GM12873 (cell line): Measurements from ENCODE around the gene GAGE12H.
"Not testable (repeated sequence)": the region's sequence is repeated elsewhere in the genome, so short reads cannot be mapped to it uniquely, and the experiment has no call there.

Experiments used
- TF ChIP-seq, protein P1 (sequence below): IDR thresholded peaks from 2 replicates; pipeline ENCODE4 v1.5.1; 2012; ENCODE audit warnings: low read depth, mild to moderate bottlenecking, moderate library complexity, low read length, control low read depth; ENCODE audit not compliant: insufficient read depth; ENCODE audit errors: missing control alignments

GAGE12H gene, protein sequence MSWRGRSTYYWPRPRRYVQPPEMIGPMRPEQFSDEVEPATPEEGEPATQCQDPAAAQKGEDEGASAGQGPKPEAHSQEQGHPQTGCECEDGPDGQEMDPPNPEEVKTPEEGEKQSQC

DNA sequence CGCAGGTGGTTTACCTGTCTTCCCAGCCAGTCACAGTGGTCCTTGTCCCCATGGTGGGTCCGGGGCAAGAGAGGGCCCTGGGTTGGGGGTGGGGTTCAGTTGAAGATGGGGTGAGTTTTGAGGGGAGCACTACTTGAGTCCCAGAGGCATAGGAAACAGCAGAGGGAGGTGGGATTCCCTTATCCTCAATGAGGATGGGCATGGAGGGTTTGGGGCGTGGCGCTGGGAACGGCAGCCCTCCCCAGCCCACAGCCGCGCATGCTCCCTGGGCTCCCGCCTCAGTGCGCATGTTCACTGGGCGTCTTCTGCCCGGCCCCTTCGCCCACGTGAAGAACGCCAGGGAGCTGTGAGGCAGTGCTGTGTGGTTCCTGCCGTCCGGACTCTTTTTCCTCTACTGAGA lies at the start of gene GAGE12H:
GAGE12H (plus strand) TSS at position 301 of the 400 bp plus-strand sequence. CDS start 1,155 bp downstream, outside the sequence.
- TF ChIP-seq, protein P1, sequence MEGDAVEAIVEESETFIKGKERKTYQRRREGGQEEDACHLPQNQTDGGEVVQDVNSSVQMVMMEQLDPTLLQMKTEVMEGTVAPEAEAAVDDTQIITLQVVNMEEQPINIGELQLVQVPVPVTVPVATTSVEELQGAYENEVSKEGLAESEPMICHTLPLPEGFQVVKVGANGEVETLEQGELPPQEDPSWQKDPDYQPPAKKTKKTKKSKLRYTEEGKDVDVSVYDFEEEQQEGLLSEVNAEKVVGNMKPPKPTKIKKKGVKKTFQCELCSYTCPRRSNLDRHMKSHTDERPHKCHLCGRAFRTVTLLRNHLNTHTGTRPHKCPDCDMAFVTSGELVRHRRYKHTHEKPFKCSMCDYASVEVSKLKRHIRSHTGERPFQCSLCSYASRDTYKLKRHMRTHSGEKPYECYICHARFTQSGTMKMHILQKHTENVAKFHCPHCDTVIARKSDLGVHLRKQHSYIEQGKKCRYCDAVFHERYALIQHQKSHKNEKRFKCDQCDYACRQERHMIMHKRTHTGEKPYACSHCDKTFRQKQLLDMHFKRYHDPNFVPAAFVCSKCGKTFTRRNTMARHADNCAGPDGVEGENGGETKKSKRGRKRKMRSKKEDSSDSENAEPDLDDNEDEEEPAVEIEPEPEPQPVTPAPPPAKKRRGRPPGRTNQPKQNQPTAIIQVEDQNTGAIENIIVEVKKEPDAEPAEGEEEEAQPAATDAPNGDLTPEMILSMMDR, result not testable (repeated sequence)

DNA sequence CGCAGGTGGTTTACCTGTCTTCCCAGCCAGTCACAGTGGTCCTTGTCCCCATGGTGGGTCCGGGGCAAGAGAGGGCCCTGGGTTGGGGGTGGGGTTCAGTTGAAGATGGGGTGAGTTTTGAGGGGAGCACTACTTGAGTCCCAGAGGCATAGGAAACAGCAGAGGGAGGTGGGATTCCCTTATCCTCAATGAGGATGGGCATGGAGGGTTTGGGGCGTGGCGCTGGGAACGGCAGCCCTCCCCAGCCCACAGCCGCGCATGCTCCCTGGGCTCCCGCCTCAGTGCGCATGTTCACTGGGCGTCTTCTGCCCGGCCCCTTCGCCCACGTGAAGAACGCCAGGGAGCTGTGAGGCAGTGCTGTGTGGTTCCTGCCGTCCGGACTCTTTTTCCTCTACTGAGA lies 47.9 kb upstream of the GAGE12H start, which contains the start of gene GAGE12C:
GAGE12C (plus strand) TSS at position 301 of the 400 bp plus-strand sequence. CDS start 1,155 bp downstream, outside the sequence.
- TF ChIP-seq, protein P1, result not testable (repeated sequence)

DNA sequence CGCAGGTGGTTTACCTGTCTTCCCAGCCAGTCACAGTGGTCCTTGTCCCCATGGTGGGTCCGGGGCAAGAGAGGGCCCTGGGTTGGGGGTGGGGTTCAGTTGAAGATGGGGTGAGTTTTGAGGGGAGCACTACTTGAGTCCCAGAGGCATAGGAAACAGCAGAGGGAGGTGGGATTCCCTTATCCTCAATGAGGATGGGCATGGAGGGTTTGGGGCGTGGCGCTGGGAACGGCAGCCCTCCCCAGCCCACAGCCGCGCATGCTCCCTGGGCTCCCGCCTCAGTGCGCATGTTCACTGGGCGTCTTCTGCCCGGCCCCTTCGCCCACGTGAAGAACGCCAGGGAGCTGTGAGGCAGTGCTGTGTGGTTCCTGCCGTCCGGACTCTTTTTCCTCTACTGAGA lies 38.3 kb upstream of the GAGE12H start, which contains the start of gene GAGE12D:
GAGE12D (plus strand) TSS at position 301 of the 400 bp plus-strand sequence. CDS start 1,155 bp downstream, outside the sequence.
- TF ChIP-seq, protein P1, result not testable (repeated sequence)

DNA sequence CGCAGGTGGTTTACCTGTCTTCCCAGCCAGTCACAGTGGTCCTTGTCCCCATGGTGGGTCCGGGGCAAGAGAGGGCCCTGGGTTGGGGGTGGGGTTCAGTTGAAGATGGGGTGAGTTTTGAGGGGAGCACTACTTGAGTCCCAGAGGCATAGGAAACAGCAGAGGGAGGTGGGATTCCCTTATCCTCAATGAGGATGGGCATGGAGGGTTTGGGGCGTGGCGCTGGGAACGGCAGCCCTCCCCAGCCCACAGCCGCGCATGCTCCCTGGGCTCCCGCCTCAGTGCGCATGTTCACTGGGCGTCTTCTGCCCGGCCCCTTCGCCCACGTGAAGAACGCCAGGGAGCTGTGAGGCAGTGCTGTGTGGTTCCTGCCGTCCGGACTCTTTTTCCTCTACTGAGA lies 28.8 kb upstream of the GAGE12H start, which contains the start of gene GAGE12E:
GAGE12E (plus strand) TSS at position 301 of the 400 bp plus-strand sequence. CDS start 1,155 bp downstream, outside the sequence.
- TF ChIP-seq, protein P1, result not testable (repeated sequence)

DNA sequence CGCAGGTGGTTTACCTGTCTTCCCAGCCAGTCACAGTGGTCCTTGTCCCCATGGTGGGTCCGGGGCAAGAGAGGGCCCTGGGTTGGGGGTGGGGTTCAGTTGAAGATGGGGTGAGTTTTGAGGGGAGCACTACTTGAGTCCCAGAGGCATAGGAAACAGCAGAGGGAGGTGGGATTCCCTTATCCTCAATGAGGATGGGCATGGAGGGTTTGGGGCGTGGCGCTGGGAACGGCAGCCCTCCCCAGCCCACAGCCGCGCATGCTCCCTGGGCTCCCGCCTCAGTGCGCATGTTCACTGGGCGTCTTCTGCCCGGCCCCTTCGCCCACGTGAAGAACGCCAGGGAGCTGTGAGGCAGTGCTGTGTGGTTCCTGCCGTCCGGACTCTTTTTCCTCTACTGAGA lies 19.2 kb upstream of the GAGE12H start, which contains the start of gene GAGE12F:
GAGE12F (plus strand) TSS at position 301 of the 400 bp plus-strand sequence. CDS start 1,155 bp downstream, outside the sequence.
- TF ChIP-seq, protein P1, result not testable (repeated sequence)

DNA sequence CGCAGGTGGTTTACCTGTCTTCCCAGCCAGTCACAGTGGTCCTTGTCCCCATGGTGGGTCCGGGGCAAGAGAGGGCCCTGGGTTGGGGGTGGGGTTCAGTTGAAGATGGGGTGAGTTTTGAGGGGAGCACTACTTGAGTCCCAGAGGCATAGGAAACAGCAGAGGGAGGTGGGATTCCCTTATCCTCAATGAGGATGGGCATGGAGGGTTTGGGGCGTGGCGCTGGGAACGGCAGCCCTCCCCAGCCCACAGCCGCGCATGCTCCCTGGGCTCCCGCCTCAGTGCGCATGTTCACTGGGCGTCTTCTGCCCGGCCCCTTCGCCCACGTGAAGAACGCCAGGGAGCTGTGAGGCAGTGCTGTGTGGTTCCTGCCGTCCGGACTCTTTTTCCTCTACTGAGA lies 9.6 kb upstream of the GAGE12H start, which contains the start of gene GAGE12G:
GAGE12G (plus strand) TSS at position 301 of the 400 bp plus-strand sequence. CDS start 1,155 bp downstream, outside the sequence.
- TF ChIP-seq, protein P1, result not testable (repeated sequence)

DNA sequence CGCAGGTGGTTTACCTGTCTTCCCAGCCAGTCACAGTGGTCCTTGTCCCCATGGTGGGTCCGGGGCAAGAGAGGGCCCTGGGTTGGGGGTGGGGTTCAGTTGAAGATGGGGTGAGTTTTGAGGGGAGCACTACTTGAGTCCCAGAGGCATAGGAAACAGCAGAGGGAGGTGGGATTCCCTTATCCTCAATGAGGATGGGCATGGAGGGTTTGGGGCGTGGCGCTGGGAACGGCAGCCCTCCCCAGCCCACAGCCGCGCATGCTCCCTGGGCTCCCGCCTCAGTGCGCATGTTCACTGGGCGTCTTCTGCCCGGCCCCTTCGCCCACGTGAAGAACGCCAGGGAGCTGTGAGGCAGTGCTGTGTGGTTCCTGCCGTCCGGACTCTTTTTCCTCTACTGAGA lies 9.4 kb downstream of the GAGE12H start, which contains the start of gene GAGE2A:
GAGE2A (plus strand) TSS at position 301 of the 400 bp plus-strand sequence. CDS start 1,155 bp downstream, outside the sequence.
- TF ChIP-seq, protein P1, result not testable (repeated sequence)
